ENCODE data around the gene PHEX. TPM values are rescaled to one million over a fixed set of nuclear protein-coding genes. Genes with fewer than 3 reads are reported as not detected.

PHEX gene
- total and polyA plus RNA-seq, 2 experiments from 2014 or later, result 0.05 to 0.21 TPM

- TF ChIP-seq, protein P1, sequence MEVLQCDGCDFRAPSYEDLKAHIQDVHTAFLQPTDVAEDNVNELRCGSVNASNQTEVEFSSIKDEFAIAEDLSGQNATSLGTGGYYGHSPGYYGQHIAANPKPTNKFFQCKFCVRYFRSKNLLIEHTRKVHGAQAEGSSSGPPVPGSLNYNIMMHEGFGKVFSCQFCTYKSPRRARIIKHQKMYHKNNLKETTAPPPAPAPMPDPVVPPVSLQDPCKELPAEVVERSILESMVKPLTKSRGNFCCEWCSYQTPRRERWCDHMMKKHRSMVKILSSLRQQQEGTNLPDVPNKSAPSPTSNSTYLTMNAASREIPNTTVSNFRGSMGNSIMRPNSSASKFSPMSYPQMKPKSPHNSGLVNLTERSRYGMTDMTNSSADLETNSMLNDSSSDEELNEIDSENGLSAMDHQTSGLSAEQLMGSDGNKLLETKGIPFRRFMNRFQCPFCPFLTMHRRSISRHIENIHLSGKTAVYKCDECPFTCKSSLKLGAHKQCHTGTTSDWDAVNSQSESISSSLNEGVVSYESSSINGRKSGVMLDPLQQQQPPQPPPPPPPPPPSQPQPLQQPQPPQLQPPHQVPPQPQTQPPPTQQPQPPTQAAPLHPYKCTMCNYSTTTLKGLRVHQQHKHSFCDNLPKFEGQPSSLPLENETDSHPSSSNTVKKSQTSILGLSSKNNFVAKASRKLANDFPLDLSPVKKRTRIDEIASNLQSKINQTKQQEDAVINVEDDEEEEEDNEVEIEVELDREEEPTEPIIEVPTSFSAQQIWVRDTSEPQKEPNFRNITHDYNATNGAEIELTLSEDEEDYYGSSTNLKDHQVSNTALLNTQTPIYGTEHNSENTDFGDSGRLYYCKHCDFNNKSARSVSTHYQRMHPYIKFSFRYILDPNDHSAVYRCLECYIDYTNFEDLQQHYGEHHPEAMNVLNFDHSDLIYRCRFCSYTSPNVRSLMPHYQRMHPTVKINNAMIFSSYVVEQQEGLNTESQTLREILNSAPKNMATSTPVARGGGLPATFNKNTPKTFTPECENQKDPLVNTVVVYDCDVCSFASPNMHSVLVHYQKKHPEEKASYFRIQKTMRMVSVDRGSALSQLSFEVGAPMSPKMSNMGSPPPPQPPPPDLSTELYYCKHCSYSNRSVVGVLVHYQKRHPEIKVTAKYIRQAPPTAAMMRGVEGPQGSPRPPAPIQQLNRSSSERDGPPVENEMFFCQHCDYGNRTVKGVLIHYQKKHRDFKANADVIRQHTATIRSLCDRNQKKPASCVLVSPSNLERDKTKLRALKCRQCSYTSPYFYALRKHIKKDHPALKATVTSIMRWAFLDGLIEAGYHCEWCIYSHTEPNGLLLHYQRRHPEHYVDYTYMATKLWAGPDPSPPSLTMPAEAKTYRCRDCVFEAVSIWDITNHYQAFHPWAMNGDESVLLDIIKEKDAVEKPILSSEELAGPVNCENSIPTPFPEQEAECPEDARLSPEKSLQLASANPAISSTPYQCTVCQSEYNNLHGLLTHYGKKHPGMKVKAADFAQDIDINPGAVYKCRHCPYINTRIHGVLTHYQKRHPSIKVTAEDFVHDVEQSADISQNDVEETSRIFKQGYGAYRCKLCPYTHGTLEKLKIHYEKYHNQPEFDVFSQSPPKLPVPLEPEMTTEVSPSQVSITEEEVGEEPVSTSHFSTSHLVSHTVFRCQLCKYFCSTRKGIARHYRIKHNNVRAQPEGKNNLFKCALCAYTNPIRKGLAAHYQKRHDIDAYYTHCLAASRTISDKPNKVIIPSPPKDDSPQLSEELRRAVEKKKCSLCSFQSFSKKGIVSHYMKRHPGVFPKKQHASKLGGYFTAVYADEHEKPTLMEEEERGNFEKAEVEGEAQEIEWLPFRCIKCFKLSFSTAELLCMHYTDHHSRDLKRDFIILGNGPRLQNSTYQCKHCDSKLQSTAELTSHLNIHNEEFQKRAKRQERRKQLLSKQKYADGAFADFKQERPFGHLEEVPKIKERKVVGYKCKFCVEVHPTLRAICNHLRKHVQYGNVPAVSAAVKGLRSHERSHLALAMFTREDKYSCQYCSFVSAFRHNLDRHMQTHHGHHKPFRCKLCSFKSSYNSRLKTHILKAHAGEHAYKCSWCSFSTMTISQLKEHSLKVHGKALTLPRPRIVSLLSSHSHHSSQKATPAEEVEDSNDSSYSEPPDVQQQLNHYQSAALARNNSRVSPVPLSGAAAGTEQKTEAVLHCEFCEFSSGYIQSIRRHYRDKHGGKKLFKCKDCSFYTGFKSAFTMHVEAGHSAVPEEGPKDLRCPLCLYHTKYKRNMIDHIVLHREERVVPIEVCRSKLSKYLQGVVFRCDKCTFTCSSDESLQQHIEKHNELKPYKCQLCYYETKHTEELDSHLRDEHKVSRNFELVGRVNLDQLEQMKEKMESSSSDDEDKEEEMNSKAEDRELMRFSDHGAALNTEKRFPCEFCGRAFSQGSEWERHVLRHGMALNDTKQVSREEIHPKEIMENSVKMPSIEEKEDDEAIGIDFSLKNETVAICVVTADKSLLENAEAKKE (CRISPR knock-in tag; IDR thresholded peaks at IDR 0.05), result no peak
Measured at GRCh38 chrX:22095286-22095685, 63.2 kb downstream of the PHEX start (continued).

DNA sequence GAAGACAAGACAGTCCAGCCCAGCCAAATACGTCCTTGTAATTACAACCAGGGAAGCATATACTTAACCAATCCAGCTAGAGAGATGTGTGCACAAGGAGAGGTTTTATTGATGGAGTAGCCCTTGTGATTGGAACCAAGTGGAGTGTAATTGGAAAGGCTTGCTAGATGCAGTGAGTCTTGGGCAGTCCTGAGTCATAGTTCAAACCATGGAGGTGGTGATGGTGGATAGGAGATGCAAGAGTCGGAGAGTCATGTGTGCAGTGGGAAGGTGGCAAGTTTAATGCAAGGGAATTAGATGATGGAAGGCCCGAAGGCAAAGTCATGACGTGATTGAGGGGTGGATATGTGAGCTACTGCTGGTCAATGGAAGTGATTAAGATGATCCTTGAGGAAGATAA lies 63.7 kb downstream of the PHEX start:
- Histone ChIP-seq H4K20me1 (replicated peaks; ENCODE audit: insufficient read depth) (no peaks in the 10 kb centered on the region), H3K36me3 (ENCODE audit: insufficient read depth) (no peaks in the 10 kb centered on the region), H3K9me2 (ENCODE audit: insufficient read depth) (no peaks in the 10 kb centered on the region), H3K4me3 (no peak overlapping the region), H3K27me3 (ENCODE audit: insufficient read depth) (no peaks in the 10 kb centered on the region), H3F3A (replicated peaks; ENCODE audit: low read depth) (no peaks in the 10 kb centered on the region), H3K79me2 (replicated peaks; ENCODE audit: insufficient read depth) (no peaks in the 10 kb centered on the region), H3K27ac (ENCODE audit: low read depth) (no peak overlapping the region), H2AFZ (no peak overlapping the region), H3K4me1 (ENCODE audit: insufficient read depth) (peaks cover 6% of the 10 kb centered on the region), H3K4me2 (no peak overlapping the region)
- no peak overlapping the region for H3K27ac Mint-ChIP-seq
- H3K4me1 Mint-ChIP-seq, result peaks cover 9% of the 10 kb centered on the region; the same call in 2 of the 3 replicates
- no peak for TF ChIP-seq STAT1 (IDR thresholded peaks at IDR 0.05; ENCODE audit: unreplicated experiment)
- no peak for TF ChIP-seq REST (IDR thresholded peaks at IDR 0.05; ENCODE audit: unreplicated experiment)
- no peak for TF ChIP-seq JUNB (IDR thresholded peaks at IDR 0.05; ENCODE audit: unreplicated experiment)
- no peak for TF ChIP-seq CREB1 (CRISPR knock-in tag; IDR thresholded peaks at IDR 0.05; ENCODE audit: low read depth)
- TF ChIP-seq ETS1 (IDR thresholded peaks at IDR 0.05), result no peak
- no peak for TF ChIP-seq ZNF114 (CRISPR knock-in tag; IDR thresholded peaks at IDR 0.05)
- TF ChIP-seq NANOG (IDR thresholded peaks at IDR 0.05; ENCODE audit: borderline replicate concordance), result no peak
- no peak for TF ChIP-seq EZH2phosphoT487 (IDR thresholded peaks at IDR 0.05; ENCODE audit: unreplicated experiment)
- TF ChIP-seq, protein P2, sequence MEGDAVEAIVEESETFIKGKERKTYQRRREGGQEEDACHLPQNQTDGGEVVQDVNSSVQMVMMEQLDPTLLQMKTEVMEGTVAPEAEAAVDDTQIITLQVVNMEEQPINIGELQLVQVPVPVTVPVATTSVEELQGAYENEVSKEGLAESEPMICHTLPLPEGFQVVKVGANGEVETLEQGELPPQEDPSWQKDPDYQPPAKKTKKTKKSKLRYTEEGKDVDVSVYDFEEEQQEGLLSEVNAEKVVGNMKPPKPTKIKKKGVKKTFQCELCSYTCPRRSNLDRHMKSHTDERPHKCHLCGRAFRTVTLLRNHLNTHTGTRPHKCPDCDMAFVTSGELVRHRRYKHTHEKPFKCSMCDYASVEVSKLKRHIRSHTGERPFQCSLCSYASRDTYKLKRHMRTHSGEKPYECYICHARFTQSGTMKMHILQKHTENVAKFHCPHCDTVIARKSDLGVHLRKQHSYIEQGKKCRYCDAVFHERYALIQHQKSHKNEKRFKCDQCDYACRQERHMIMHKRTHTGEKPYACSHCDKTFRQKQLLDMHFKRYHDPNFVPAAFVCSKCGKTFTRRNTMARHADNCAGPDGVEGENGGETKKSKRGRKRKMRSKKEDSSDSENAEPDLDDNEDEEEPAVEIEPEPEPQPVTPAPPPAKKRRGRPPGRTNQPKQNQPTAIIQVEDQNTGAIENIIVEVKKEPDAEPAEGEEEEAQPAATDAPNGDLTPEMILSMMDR (conservative IDR thresholded peaks at IDR 0.05; ENCODE audit: low read depth in 2 of 2), result no peak
- no peaks in the 10 kb centered on the region for H3K9me3 Mint-ChIP-seq
- H3K27me3 Mint-ChIP-seq (ENCODE audit: insufficient read depth, low read depth, poor library complexity), result no peaks in the 10 kb centered on the region
- no peak for ATAC-seq
- DNase-seq (ENCODE audit: low spot score), result no peak
- H3K36me3 Mint-ChIP-seq (ENCODE audit: low read depth), result no peaks in the 10 kb centered on the region
- no peak overlapping the region for H3K4me3 Mint-ChIP-seq
